Measurements from ENCODE around the gene CKB. TPM values are rescaled to one million over a fixed set of nuclear protein-coding genes. Genes with fewer than 3 reads are reported as not detected.

The CKB gene
- total and polyA plus RNA-seq, 9 of the 15 experiments (the other 6 are each of a cell fraction or from before 2014, with no cell fraction given) = 23.9 to 692 (median 132) TPM

- TF ChIP-seq POLR2G (IDR thresholded peaks at IDR 0.05; ENCODE audit: low read depth, low read length) (peak; percentile 34; the same call in 1 of the 2 replicates), ZNF609 (CRISPR knock-in tag; IDR thresholded peaks at IDR 0.05; ENCODE audit: borderline replicate concordance) (no peak), ARID1B (IDR thresholded peaks at IDR 0.05) (no peak)
- Histone ChIP-seq H3K9me1 (ENCODE audit: control insufficient read depth, insufficient read depth, low read length) (no peaks in the 10 kb centered on the region), H3K9ac (ENCODE audit: insufficient read depth in 1 of 2, low read depth in 2 of 2, low read length in 2 of 2) (peak overlapping the region in 1 of 2 experiments; percentile 58; a peak in 1 of 4 replicates), H4K20me1 (replicated peaks; ENCODE audit: control insufficient read depth, insufficient read depth, low read length) (peaks cover 5% of the 10 kb centered on the region; the same call in 1 of the 2 replicates), H2AFZ (ENCODE audit: low read depth, low read length) (no peak overlapping the region), H3K27ac (ENCODE audit: extremely low read depth, low read depth, low read length) (no peak overlapping the region), H3K4me3 (no peak overlapping the region), H3K4me2 (ENCODE audit: insufficient read depth, low read length) (no peak overlapping the region), H3K79me2 (ENCODE audit: control insufficient read depth, insufficient read depth, low read length) (no peaks in the 10 kb centered on the region), H3K27me3 (ENCODE audit: control insufficient read depth in 2 of 2, insufficient read depth in 2 of 2, low read length in 2 of 2) (no peaks in the 10 kb centered on the region), H3K36me3 (ENCODE audit: control insufficient read depth, insufficient read depth, low read length) (no peaks in the 10 kb centered on the region), H3K9me3 (replicated peaks; ENCODE audit: control insufficient read depth, insufficient read depth, low read depth, low read length) (no peaks in the 10 kb centered on the region), H3K4me1 (replicated peaks in 1 of 2; ENCODE audit: control insufficient read depth in 2 of 2, insufficient read depth in 2 of 2, low read length in 2 of 2) (peaks cover 0 to 93% of the 10 kb centered on the region in 2 experiments; a peak in 2 of 5 replicates)
- FAIRE-seq = no peak
- no peak for ATAC-seq
- BruUV-seq (replicated peaks) = no TSS peak
- CTCF ChIA-PET (ENCODE audit: low intra/inter-chr PET ratio) = no interaction called here
- intact Hi-C loops (cut with micrococcal nuclease) (loop anchor here (10.0 kb wide), 1 partner anchor 467 kb away; no protein-coding TSS in a partner anchor), in situ Hi-C loops (cut with MboI) (no loop called here)
- no peak for DNase-seq (ENCODE audit: extremely low read depth in 1 of 4, low spot score in 3 of 4)
- whole genome bisulfite sequencing (ENCODE audit: insufficient coverage, low coverage, missing lambda C conversion rate) = 69% methylated on average over 19 of the region's 33 CpGs
- POLR2A ChIA-PET = interaction anchor here (0.6 to 1.6 kb wide), 5 partner anchors 9 to 334 kb away, joined by 3 to 7 read pairs (median 4); partner anchors contain the start of gene CKB
These were observed 19.3 kb upstream of the CKB start for GRCh38 chr14:103541709-103542604.
